OCI-M2 (cell line): ENCODE measurements around the gene PXMP2.
"Not testable (repeated sequence)": the region's sequence is repeated elsewhere in the genome, so short reads cannot be mapped to it uniquely, and the experiment has no call there.

ENCODE experiments used
- DNase-seq: peaks from one replicate; lab custom pipeline; 2025; ENCODE audit not compliant: unreplicated experiment; lab: John Stamatoyannopoulos, UW

Gene PXMP2

GRCh38 chr12:132747395-132747794 is 60.0 kb downstream of the PXMP2 start:
- DNase-seq: no peak

DNA sequence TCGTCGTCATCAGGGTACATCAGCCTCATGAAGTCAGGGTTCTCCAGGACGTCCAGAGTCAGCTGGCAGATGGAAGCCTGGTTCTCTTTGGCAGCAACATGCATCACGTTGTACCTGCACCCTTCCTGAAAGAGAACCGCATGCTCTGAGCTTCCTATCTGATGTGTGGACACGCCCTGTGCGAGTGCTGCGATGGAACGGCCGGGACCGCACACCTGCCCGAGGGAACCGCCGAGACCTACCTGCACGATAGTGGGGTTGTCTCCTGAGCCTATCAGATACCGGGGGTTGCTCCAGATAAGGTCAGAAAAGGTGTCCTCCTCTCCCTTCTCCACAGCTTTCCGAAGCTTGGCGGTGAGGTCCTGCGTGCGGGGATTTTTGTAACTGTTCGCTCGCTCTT is 60.5 kb downstream of the PXMP2 start:
- DNase-seq: no peak

- no peak for DNase-seq
Observed at GRCh38 chr12:132748319-132748718, 60.9 kb downstream of the PXMP2 start.

- not testable (repeated sequence) for DNase-seq
Observed at GRCh38 chr12:132753670-132754069, 66.3 kb downstream of the PXMP2 start.

GRCh38 chr12:132754160-132754932 is 67.0 kb downstream of the PXMP2 start:
- no peak for DNase-seq
